Calu3 (cell line): ENCODE results near the gene ZNF646. TPM values are rescaled to one million over a fixed set of nuclear protein-coding genes. Genes with fewer than 3 reads are reported as not detected.

Experiments used
- BruUV-seq: library from RNA; stranded (reverse); fragments of 400-500 nt; replicated peaks from 2 replicates; lab custom pipeline; 2021; lab: Mats Ljungman, UMichigan
- CTCF ChIA-PET: fragments of 300-600 bp; sonication (Branson Sonifier 250); formaldehyde crosslinking; loops from one replicate; lab custom pipeline; 2022; ENCODE audit warnings: antibody characterized with exemption; lab: Charles Lee
- DNase-seq: peaks from one replicate; pipeline ENCODE4 v3.0.0; 2022
- H3K27ac Mint-ChIP-seq: one replicate; pipeline ENCODE4 v1.8.0; 2022; ENCODE audit warnings: mixed read lengths; ENCODE audit not compliant: unreplicated experiment
- H3K27me3 Mint-ChIP-seq: one replicate; pipeline ENCODE4 v1.8.0; 2022; ENCODE audit warnings: mixed read lengths; ENCODE audit not compliant: unreplicated experiment
- H3K36me3 Mint-ChIP-seq: one replicate; pipeline ENCODE4 v1.8.0; 2022; ENCODE audit warnings: mild to moderate bottlenecking, moderate library complexity, mixed read lengths; ENCODE audit not compliant: insufficient read depth, unreplicated experiment
- H3K4me1 Mint-ChIP-seq: one replicate; pipeline ENCODE4 v1.8.0; 2022; ENCODE audit warnings: mild to moderate bottlenecking, low read depth, mixed read lengths; ENCODE audit not compliant: unreplicated experiment
- H3K4me3 Mint-ChIP-seq: one replicate; pipeline ENCODE4 v1.8.0; 2022; ENCODE audit warnings: mild to moderate bottlenecking, low read depth, moderate library complexity, mixed read lengths; ENCODE audit not compliant: unreplicated experiment
- H3K9me3 Mint-ChIP-seq: one replicate; pipeline ENCODE4 v1.8.0; 2022; ENCODE audit warnings: low read depth, mixed read lengths; ENCODE audit not compliant: unreplicated experiment
- CTCF ChIP-seq: fragments of 200-600 bp; IDR thresholded peaks from one replicate; pipeline ENCODE4 v1.8.0; 2022; ENCODE audit warnings: antibody characterized with exemption; ENCODE audit not compliant: unreplicated experiment
- intact Hi-C: fragments of 100-400 bp; cut with micrococcal nuclease; formaldehyde crosslinking; loops from one replicate; pipeline ENCODE4 v1.10.0; 2022; ENCODE audit not compliant: unreplicated experiment
- total RNA-seq: library from RNA; stranded (reverse); gene quantifications from 2 replicates; pipeline ENCODE4 v1.2.3, GENCODE V29; 2022

The ZNF646 gene
- total RNA-seq, 1 experiment from 2014 or later: 34.9 TPM

GRCh38 chr16:31084584-31085302 is 10.5 kb downstream of the ZNF646 start:
- Mint-ChIP-seq H3K27me3 (no peaks in the 10 kb centered on the region), H3K4me3 (no peak overlapping the region), H3K4me1 (no peaks in the 10 kb centered on the region), H3K36me3 (peaks cover 40% of the 10 kb centered on the region), H3K27ac (no peak overlapping the region), H3K9me3 (no peaks in the 10 kb centered on the region)
- CTCF ChIA-PET: interaction anchor here (1.4 kb wide), 1 partner anchor 99 kb away, joined by 4 read pairs; the partner anchor contains the start of gene HSD3B7
- TF ChIP-seq CTCF: no peak
- no peak for DNase-seq
- intact Hi-C loops: no loop called here
- no TSS peak for BruUV-seq

GRCh38 chr16:31085411-31085810 is 11.2 kb downstream of the ZNF646 start:
- CTCF ChIA-PET: interaction anchor here (1.4 kb wide), 1 partner anchor 100 kb away, joined by 4 read pairs; the partner anchor contains the start of gene HSD3B7

GRCh38 chr16:31085873-31086628 is 11.8 kb downstream of the ZNF646 start:
- TF ChIP-seq CTCF: no peak
- intact Hi-C loops: no loop called here
- CTCF ChIA-PET: no interaction called here
- H3K27me3 Mint-ChIP-seq: no peaks in the 10 kb centered on the region
- BruUV-seq: no TSS peak
- H3K36me3 Mint-ChIP-seq: peaks cover 35% of the 10 kb centered on the region
- H3K27ac Mint-ChIP-seq: no peak overlapping the region
- no peaks in the 10 kb centered on the region for H3K9me3 Mint-ChIP-seq
- no peak for DNase-seq
- H3K4me3 Mint-ChIP-seq: no peak overlapping the region
- H3K4me1 Mint-ChIP-seq: no peaks in the 10 kb centered on the region

More at GRCh38 chr16:31085411-31085810, 11.2 kb downstream of the ZNF646 start:
- Mint-ChIP-seq H3K9me3 (no peaks in the 10 kb centered on the region), H3K36me3 (peaks cover 35% of the 10 kb centered on the region), H3K27ac (no peak overlapping the region), H3K27me3 (no peaks in the 10 kb centered on the region), H3K4me3 (no peak overlapping the region), H3K4me1 (no peaks in the 10 kb centered on the region)
- no peak for DNase-seq
- TF ChIP-seq CTCF: no peak
- BruUV-seq: no TSS peak
- intact Hi-C loops: no loop called here

GRCh38 chr16:31086629-31086906 is 12.3 kb downstream of the ZNF646 start:
- CTCF ChIA-PET: no interaction called here
- Mint-ChIP-seq H3K9me3 (no peaks in the 10 kb centered on the region), H3K4me1 (no peaks in the 10 kb centered on the region), H3K4me3 (no peak overlapping the region), H3K27me3 (no peaks in the 10 kb centered on the region), H3K36me3 (peaks cover 35% of the 10 kb centered on the region), H3K27ac (no peak overlapping the region)
- no peak for DNase-seq
- intact Hi-C loops: no loop called here
- no peak for TF ChIP-seq CTCF
- BruUV-seq: no TSS peak
